Activated CD8-positive, alpha-beta T cell treated with anti-CD3 and anti-CD28 coated beads for 36 hours (primary cell): ENCODE measurements around the gene TLN1. TPM values are rescaled to one million over a fixed set of nuclear protein-coding genes. Genes with fewer than 3 reads are reported as not detected.

Experiments
- ATAC-seq: fragments of 200-7000 bp; cut with Tn5 transposase; one replicate; pipeline ENCODE4 v1.10.0; 2021; ENCODE audit warnings: mild to moderate bottlenecking, moderate library complexity
- CTCF ChIA-PET: fragments of 350-600 bp; sonication (Branson Sonifier 250); formaldehyde crosslinking; loops from one replicate; lab custom pipeline; 2021; ENCODE audit warnings: antibody characterized with exemption; lab: Charles Lee
- POLR2A ChIA-PET: fragments of 350-600 bp; sonication (Branson Sonifier 250); formaldehyde crosslinking; loops from one replicate; lab custom pipeline; 2021; ENCODE audit warnings: antibody characterized with exemption; lab: Charles Lee
- DNase-seq: peaks from one replicate; pipeline ENCODE4 v3.0.0-alpha.2; 2020
- H3K27ac Mint-ChIP-seq: one replicate; pipeline ENCODE4 v1.8.0; 2021; ENCODE audit warnings: mild to moderate bottlenecking, mixed read lengths
- H3K27me3 Mint-ChIP-seq: one replicate; pipeline ENCODE4 v1.8.0; 2021; ENCODE audit warnings: mixed read lengths
- H3K36me3 Mint-ChIP-seq: one replicate; pipeline ENCODE4 v1.8.0; 2021; ENCODE audit warnings: low read depth, mixed read lengths
- H3K4me1 Mint-ChIP-seq: one replicate; pipeline ENCODE4 v1.8.0; 2021; ENCODE audit warnings: low read depth, mixed read lengths
- H3K4me3 Mint-ChIP-seq: one replicate; pipeline ENCODE4 v1.8.0; 2021; ENCODE audit warnings: mild to moderate bottlenecking, moderate library complexity, mixed read lengths
- H3K9me3 Mint-ChIP-seq: one replicate; pipeline ENCODE4 v1.8.0; 2021; ENCODE audit warnings: mixed read lengths
- CTCF ChIP-seq: fragments of 200-600 bp; IDR thresholded peaks from one replicate; pipeline ENCODE4 v1.8.0; 2022; ENCODE audit warnings: antibody characterized with exemption, mild to moderate bottlenecking
- intact Hi-C: fragments of 100-400 bp; cut with micrococcal nuclease; formaldehyde crosslinking; loops from one replicate; pipeline ENCODE4 v1.10.0; 2022
- total RNA-seq, 2 experiments: library from RNA; stranded (reverse); gene quantifications; one replicate each; pipeline ENCODE4 v1.2.3, GENCODE V29; 2021

TLN1 gene
- total RNA-seq, 2 experiments from 2014 or later = 212 to 219 TPM

- no peak for TF ChIP-seq CTCF
- Mint-ChIP-seq H3K4me3 (no peak overlapping the region), H3K4me1 (peaks cover 4% of the 10 kb centered on the region), H3K9me3 (no peaks in the 10 kb centered on the region), H3K36me3 (no peaks in the 10 kb centered on the region), H3K27ac (no peak overlapping the region), H3K27me3 (no peaks in the 10 kb centered on the region)
- no peak for DNase-seq
- ChIA-PET CTCF (interaction anchor here (0.9 to 10.8 kb wide), 7 partner anchors 14 to 272 kb away, joined by 3 to 106 read pairs (median 4); partner anchors contain the start of genes CCDC107 and RMRP), POLR2A (interaction anchor here (0.9 to 2.3 kb wide), 3 partner anchors 10 to 13 kb away, joined by 3 to 8 read pairs (median 6); no protein-coding TSS in a partner anchor)
- intact Hi-C loops = no loop called here
- ATAC-seq = no peak
These were observed 49.3 kb downstream of the TLN1 start for GRCh38 chr9:35682520-35683315.

GRCh38 chr9:35682051-35682450 is 49.9 kb downstream of the TLN1 start:
- CTCF ChIA-PET = interaction anchor here (10.8 kb wide), 1 partner anchor 15 kb away, joined by 106 read pairs; no protein-coding TSS in a partner anchor
- Mint-ChIP-seq H3K27ac (no peak overlapping the region), H3K9me3 (no peaks in the 10 kb centered on the region), H3K4me1 (peaks cover 2% of the 10 kb centered on the region), H3K36me3 (no peaks in the 10 kb centered on the region), H3K4me3 (no peak overlapping the region), H3K27me3 (no peaks in the 10 kb centered on the region)
- DNase-seq (no peak), ATAC-seq (no peak)
- no peak for TF ChIP-seq CTCF
- POLR2A ChIA-PET = no interaction called here
- intact Hi-C loops = no loop called here

GRCh38 chr9:35681341-35682002 is 50.5 kb downstream of the TLN1 start:
- DNase-seq (no peak), ATAC-seq (no peak)
- H3K4me1 Mint-ChIP-seq = peaks cover 4% of the 10 kb centered on the region
- no peak overlapping the region for H3K4me3 Mint-ChIP-seq
- intact Hi-C loops = no loop called here
- TF ChIP-seq CTCF = no peak
- POLR2A ChIA-PET = no interaction called here
- H3K27me3 Mint-ChIP-seq = peaks cover 1% of the 10 kb centered on the region
- H3K9me3 Mint-ChIP-seq = no peaks in the 10 kb centered on the region
- no peak overlapping the region for H3K27ac Mint-ChIP-seq
- CTCF ChIA-PET = interaction anchor here (10.8 kb wide), 1 partner anchor 15 kb away, joined by 106 read pairs; no protein-coding TSS in a partner anchor
- no peaks in the 10 kb centered on the region for H3K36me3 Mint-ChIP-seq

GRCh38 chr9:35680331-35681105 is 51.5 kb downstream of the TLN1 start:
- no peak overlapping the region for H3K27ac Mint-ChIP-seq
- intact Hi-C loops = no loop called here
- H3K27me3 Mint-ChIP-seq = peaks cover 4% of the 10 kb centered on the region
- POLR2A ChIA-PET = interaction anchor here (1.1 to 1.2 kb wide), 2 partner anchors 17 to 41 kb away, joined by 3 read pairs; no protein-coding TSS in a partner anchor
- DNase-seq (no peak), ATAC-seq (no peak)
- H3K9me3 Mint-ChIP-seq = no peaks in the 10 kb centered on the region
- H3K4me1 Mint-ChIP-seq = peaks cover 6% of the 10 kb centered on the region
- no peak for TF ChIP-seq CTCF
- no peaks in the 10 kb centered on the region for H3K36me3 Mint-ChIP-seq
- no peak overlapping the region for H3K4me3 Mint-ChIP-seq
- CTCF ChIA-PET = interaction anchor here (1.0 to 10.8 kb wide), 3 partner anchors 16 to 48 kb away, joined by 3 to 106 read pairs (median 7); partner anchors contain the start of genes CCDC107 and RMRP
